HG03432 (cell line): Measurements from ENCODE around the gene TNFSF9.
"Not testable (repeated sequence)": the region's sequence is repeated elsewhere in the genome, so short reads cannot be mapped to it uniquely, and the experiment has no call there.

ENCODE experiments used
- ATAC-seq: cut with Tn5 transposase; IDR thresholded peaks from one replicate; pipeline ENCODE4 v1.9.1; 2021; ENCODE audit warnings: mild to moderate bottlenecking, moderate library complexity; ENCODE audit not compliant: unreplicated experiment

Gene TNFSF9

GRCh38 chr19:6503407-6504201 lies 27.2 kb upstream of the TNFSF9 start:
- no peak for ATAC-seq

- ATAC-seq = not testable (repeated sequence)
Observed at GRCh38 chr19:6508028-6508771, 22.6 kb upstream of the TNFSF9 start.

GRCh38 chr19:6509118-6509971 lies 21.5 kb upstream of the TNFSF9 start:
- ATAC-seq = no peak

GRCh38 chr19:6510618-6511017 lies 20.2 kb upstream of the TNFSF9 start:
- ATAC-seq = no peak

GRCh38 chr19:6514089-6514488 lies 16.7 kb upstream of the TNFSF9 start:
- ATAC-seq = no peak

GRCh38 chr19:6514926-6515544 lies 15.8 kb upstream of the TNFSF9 start:
- no peak for ATAC-seq

- ATAC-seq = peak; percentile 45
Observed at GRCh38 chr19:6516018-6516658, 14.7 kb upstream of the TNFSF9 start.

GRCh38 chr19:6516659-6517291 lies 14.1 kb upstream of the TNFSF9 start:
- peak; percentile 49 for ATAC-seq

- ATAC-seq = no peak
Observed at GRCh38 chr19:6518145-6518911, 12.5 kb upstream of the TNFSF9 start.

GRCh38 chr19:6519289-6519688 lies 11.5 kb upstream of the TNFSF9 start:
- no peak for ATAC-seq

- ATAC-seq = peak; percentile 44
Observed at GRCh38 chr19:6521718-6522646, 8.8 kb upstream of the TNFSF9 start.

GRCh38 chr19:6522712-6523111 lies 8.1 kb upstream of the TNFSF9 start:
- no peak for ATAC-seq

- ATAC-seq = no peak
Observed at GRCh38 chr19:6524311-6524710, 6.5 kb upstream of the TNFSF9 start.

GRCh38 chr19:6527893-6528543 lies 2.8 kb upstream of the TNFSF9 start:
- ATAC-seq = peak; percentile 49

GRCh38 chr19:6528544-6529121 lies 2.2 kb upstream of the TNFSF9 start:
- ATAC-seq = no peak

- ATAC-seq = no peak
Observed at GRCh38 chr19:6529351-6529750, 1.5 kb upstream of the TNFSF9 start.

- ATAC-seq = no peak
Observed at GRCh38 chr19:6529937-6530385, 865 bp upstream of the TNFSF9 start.
